ENCODE data around the gene UBALD2.
"Not testable (repeated sequence)": the region's sequence is repeated elsewhere in the genome, so short reads cannot be mapped to it uniquely, and the experiment has no call there.

UBALD2 gene

GRCh38 chr17:76266244-76266938 is 1.2 kb downstream of the UBALD2 start:
- DNase-seq = no peak

- no peak for DNase-seq
These were observed 2.0 kb downstream of the UBALD2 start for GRCh38 chr17:76267051-76267576.

- DNase-seq = not testable (repeated sequence)
These were observed 2.4 kb downstream of the UBALD2 start for GRCh38 chr17:76267581-76268001.

GRCh38 chr17:76268015-76268749 is 3.0 kb downstream of the UBALD2 start:
- DNase-seq = no peak

- no peak for DNase-seq
These were observed 4.1 kb downstream of the UBALD2 start for GRCh38 chr17:76268991-76269981.

GRCh38 chr17:76270127-76270592 is 5.0 kb downstream of the UBALD2 start:
- DNase-seq = no peak

- no peak for DNase-seq
These were observed 5.9 kb downstream of the UBALD2 start for GRCh38 chr17:76270770-76271668.

GRCh38 chr17:76271669-76272540 is 6.8 kb downstream of the UBALD2 start:
- DNase-seq = no peak

GRCh38 chr17:76272541-76273444 is 7.6 kb downstream of the UBALD2 start:
- DNase-seq = no peak

GRCh38 chr17:76273445-76274111 is 8.4 kb downstream of the UBALD2 start:
- no peak for DNase-seq

GRCh38 chr17:76274112-76274956 is 9.2 kb downstream of the UBALD2 start:
- peak; percentile 8 for DNase-seq

GRCh38 chr17:76275382-76276068 is 10.4 kb downstream of the UBALD2 start:
- no peak for DNase-seq

- DNase-seq = no peak
These were observed 10.9 kb downstream of the UBALD2 start for GRCh38 chr17:76276069-76276431.

GRCh38 chr17:76276461-76277299 is 11.5 kb downstream of the UBALD2 start:
- no peak for DNase-seq

GRCh38 chr17:76277300-76278267 is 12.4 kb downstream of the UBALD2 start:
- no peak for DNase-seq
